ENCODE results near the gene GSG1L. TPM values are rescaled to one million over a fixed set of nuclear protein-coding genes. Genes with fewer than 3 reads are reported as not detected.

The GSG1L gene
- total RNA-seq, 3 donors from 2014 or later = not detected

GRCh38 chr16:27994686-27995085, 68.8 kb downstream of the GSG1L start:
- no peak for DNase-seq (ENCODE audit: low spot score in 2 of 2)
- TF ChIP-seq, protein P1, sequence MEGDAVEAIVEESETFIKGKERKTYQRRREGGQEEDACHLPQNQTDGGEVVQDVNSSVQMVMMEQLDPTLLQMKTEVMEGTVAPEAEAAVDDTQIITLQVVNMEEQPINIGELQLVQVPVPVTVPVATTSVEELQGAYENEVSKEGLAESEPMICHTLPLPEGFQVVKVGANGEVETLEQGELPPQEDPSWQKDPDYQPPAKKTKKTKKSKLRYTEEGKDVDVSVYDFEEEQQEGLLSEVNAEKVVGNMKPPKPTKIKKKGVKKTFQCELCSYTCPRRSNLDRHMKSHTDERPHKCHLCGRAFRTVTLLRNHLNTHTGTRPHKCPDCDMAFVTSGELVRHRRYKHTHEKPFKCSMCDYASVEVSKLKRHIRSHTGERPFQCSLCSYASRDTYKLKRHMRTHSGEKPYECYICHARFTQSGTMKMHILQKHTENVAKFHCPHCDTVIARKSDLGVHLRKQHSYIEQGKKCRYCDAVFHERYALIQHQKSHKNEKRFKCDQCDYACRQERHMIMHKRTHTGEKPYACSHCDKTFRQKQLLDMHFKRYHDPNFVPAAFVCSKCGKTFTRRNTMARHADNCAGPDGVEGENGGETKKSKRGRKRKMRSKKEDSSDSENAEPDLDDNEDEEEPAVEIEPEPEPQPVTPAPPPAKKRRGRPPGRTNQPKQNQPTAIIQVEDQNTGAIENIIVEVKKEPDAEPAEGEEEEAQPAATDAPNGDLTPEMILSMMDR (IDR thresholded peaks at IDR 0.05) = no peak
- no peak for TF ChIP-seq POLR2AphosphoS5 (IDR thresholded peaks at IDR 0.05)
- TF ChIP-seq POLR2A (IDR thresholded peaks at IDR 0.05) = no peak

DNA sequence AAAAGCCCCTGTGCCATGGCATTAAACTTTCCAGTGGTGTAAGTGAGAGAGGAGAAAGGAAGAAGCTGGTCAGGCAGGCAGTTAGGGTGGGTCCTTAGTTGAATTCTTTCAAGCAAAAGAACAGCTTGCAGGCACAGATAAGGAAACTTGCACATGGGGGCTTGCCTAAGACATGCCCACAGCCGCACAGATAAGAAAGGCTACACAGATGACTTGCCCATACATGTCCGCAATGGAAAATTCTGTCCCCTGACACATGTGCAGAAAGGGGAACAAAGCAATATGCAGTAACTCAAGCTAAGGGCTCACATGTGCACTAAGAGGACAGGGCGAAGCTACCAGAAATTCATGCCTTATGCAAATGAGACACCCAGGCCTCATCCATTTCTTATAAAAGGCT, 69.9 kb downstream of the GSG1L start:
- no peak for DNase-seq (ENCODE audit: low spot score in 2 of 2)
- H3K27me3 ChIP-seq = no peaks in the 10 kb centered on the region
- intact Hi-C loops (cut with DNase I; ENCODE audit: low total_unique reads) = no loop called here

More at GRCh38 chr16:27994686-27995085, 68.8 kb downstream of the GSG1L start:
- Histone ChIP-seq H3K4me1 (no peaks in the 10 kb centered on the region), H3K4me3 (no peak overlapping the region), H3K27ac (no peak overlapping the region), H3K27me3 (no peaks in the 10 kb centered on the region), H3K36me3 (no peaks in the 10 kb centered on the region), H3K9me3 (peaks cover 0 to 14% of the 10 kb centered on the region in 2 donors)
- intact Hi-C loops (cut with DNase I; ENCODE audit: low total_unique reads) = no loop called here

DNA sequence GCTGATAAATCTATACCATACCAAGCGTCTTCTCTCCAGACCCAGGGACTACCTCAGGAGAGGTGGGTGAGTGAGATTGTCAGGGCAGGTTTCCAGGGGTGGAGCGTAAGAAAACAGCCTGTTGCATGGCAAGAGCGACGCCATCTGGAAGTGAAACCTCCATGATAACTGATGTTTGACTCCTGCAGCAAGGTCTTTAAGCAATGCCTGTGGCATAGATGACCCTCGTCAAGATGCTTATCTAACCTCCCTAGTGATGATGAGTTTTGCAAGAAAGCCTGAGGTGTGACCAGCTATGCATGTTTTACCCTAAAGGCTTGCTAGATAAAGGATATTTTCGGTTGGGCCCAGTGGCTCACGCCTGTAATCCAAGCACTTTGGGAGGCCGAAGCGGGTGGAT, 71.6 kb downstream of the GSG1L start:
- no peak for TF ChIP-seq POLR2A (IDR thresholded peaks at IDR 0.05)
- TF ChIP-seq, protein P1 (IDR thresholded peaks at IDR 0.05) = no peak
- no peak for TF ChIP-seq POLR2AphosphoS5 (IDR thresholded peaks at IDR 0.05)
- no peak overlapping the region for H3K27ac ChIP-seq
- H3K4me1 ChIP-seq = no peaks in the 10 kb centered on the region
- no peaks in the 10 kb centered on the region for H3K27me3 ChIP-seq
- peaks cover 0 to 14% of the 10 kb centered on the region in 2 donors for H3K9me3 ChIP-seq
- H3K4me3 ChIP-seq = no peak overlapping the region
- no peak for DNase-seq (ENCODE audit: low spot score in 2 of 2)
- H3K36me3 ChIP-seq = no peaks in the 10 kb centered on the region
- intact Hi-C loops (cut with DNase I; ENCODE audit: low total_unique reads) = no loop called here

More for the DNA sequence above, 69.9 kb downstream of the GSG1L start:
- Histone ChIP-seq H3K27ac (no peak overlapping the region), H3K36me3 (no peaks in the 10 kb centered on the region), H3K9me3 (peaks cover 0 to 14% of the 10 kb centered on the region in 2 donors), H3K4me1 (no peaks in the 10 kb centered on the region), H3K4me3 (no peak overlapping the region)
- TF ChIP-seq POLR2A (IDR thresholded peaks at IDR 0.05) = no peak
- no peak for TF ChIP-seq POLR2AphosphoS5 (IDR thresholded peaks at IDR 0.05)
- TF ChIP-seq, protein P1 (IDR thresholded peaks at IDR 0.05) = no peak

- peaks cover 0 to 5% of the 10 kb centered on the region in 2 donors for H3K27me3 ChIP-seq
- H3K27ac ChIP-seq = no peak overlapping the region
- TF ChIP-seq POLR2A (IDR thresholded peaks at IDR 0.05) = no peak
- TF ChIP-seq POLR2AphosphoS5 (IDR thresholded peaks at IDR 0.05) = no peak
- TF ChIP-seq, protein P1 (IDR thresholded peaks at IDR 0.05) = no peak
- no peak overlapping the region for H3K4me3 ChIP-seq
- intact Hi-C loops (cut with DNase I; ENCODE audit: low total_unique reads) = no loop called here
- H3K9me3 ChIP-seq = no peaks in the 10 kb centered on the region
- H3K4me1 ChIP-seq = no peaks in the 10 kb centered on the region
- no peaks in the 10 kb centered on the region for H3K36me3 ChIP-seq
- no peak for DNase-seq (ENCODE audit: low spot score in 2 of 2)
Observed at GRCh38 chr16:27985981-27986380, 77.5 kb downstream of the GSG1L start.

DNA sequence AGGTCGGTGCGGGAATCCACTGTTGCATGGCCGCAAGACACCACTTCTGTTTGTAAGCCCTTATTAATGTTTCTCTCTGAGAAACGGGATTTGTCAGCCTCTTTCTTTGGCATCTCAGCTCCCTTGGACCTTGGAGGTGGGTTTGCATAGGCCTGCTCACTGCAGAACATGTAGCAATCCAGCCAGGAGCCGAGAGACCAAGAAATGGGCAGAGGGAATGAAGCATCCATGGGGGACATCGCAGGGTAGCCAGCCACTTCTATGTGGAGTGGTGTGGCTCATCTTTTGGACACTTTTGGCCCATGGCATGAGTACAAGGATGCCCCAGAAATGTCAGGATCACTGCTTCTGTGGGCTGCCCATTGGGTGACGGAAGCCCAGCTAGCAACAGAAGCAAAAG, 79.4 kb downstream of the GSG1L start:
- intact Hi-C loops (cut with DNase I; ENCODE audit: low total_unique reads) = no loop called here
- H3K9me3 ChIP-seq = no peaks in the 10 kb centered on the region
- peaks cover 0 to 5% of the 10 kb centered on the region in 2 donors for H3K27me3 ChIP-seq
- TF ChIP-seq, protein P1 (IDR thresholded peaks at IDR 0.05) = no peak
- no peak for TF ChIP-seq POLR2AphosphoS5 (IDR thresholded peaks at IDR 0.05)
- no peak for TF ChIP-seq POLR2A (IDR thresholded peaks at IDR 0.05)
- H3K36me3 ChIP-seq = no peaks in the 10 kb centered on the region
- H3K4me1 ChIP-seq = no peaks in the 10 kb centered on the region
- no peak overlapping the region for H3K27ac ChIP-seq
- no peak overlapping the region for H3K4me3 ChIP-seq
- no peak for DNase-seq (ENCODE audit: low spot score in 2 of 2)
